Hepatocyte (in vitro differentiated cells): ENCODE results near the gene TBC1D26. TPM values are rescaled to one million over a fixed set of nuclear protein-coding genes. Genes with fewer than 3 reads are reported as not detected.
"Not testable (repeated sequence)": the region's sequence is repeated elsewhere in the genome, so short reads cannot be mapped to it uniquely, and the experiment has no call there.

Experiments
- DNase-seq: peaks from one replicate; pipeline ENCODE4 v3.0.0-alpha.2; 2016; ENCODE audit warnings: low spot score
- H2AFZ ChIP-seq: fragments of 200-600 bp; sonication (generic); 2 replicates; pipeline ENCODE4 v1.6.0; 2016; ENCODE audit warnings: antibody characterized with exemption, mild to moderate bottlenecking
- H3K27ac ChIP-seq: fragments of 200-600 bp; sonication (generic); 2 replicates; pipeline ENCODE4 v1.5.1; 2016; ENCODE audit warnings: mild to moderate bottlenecking
- H3K27me3 ChIP-seq: fragments of 200-600 bp; sonication (generic); 2 replicates; pipeline ENCODE4 v1.6.1; 2016
- H3K36me3 ChIP-seq: fragments of 200-600 bp; sonication (generic); replicated peaks from 2 replicates; pipeline ENCODE4 v1.5.1; 2016; ENCODE audit warnings: low read depth; ENCODE audit not compliant: insufficient read depth
- H3K4me1 ChIP-seq: fragments of 200-600 bp; sonication (generic); 2 replicates; pipeline ENCODE4 v1.5.1; 2016; ENCODE audit warnings: mild to moderate bottlenecking, moderate library complexity; ENCODE audit not compliant: insufficient read depth
- H3K4me2 ChIP-seq: fragments of 200-600 bp; sonication (generic); 2 replicates; pipeline ENCODE4 v1.6.0; 2016
- H3K4me3 ChIP-seq: fragments of 200-600 bp; sonication (generic); 2 replicates; pipeline ENCODE4 v1.5.1; 2016; ENCODE audit warnings: mild to moderate bottlenecking
- H3K79me2 ChIP-seq: fragments of 200-600 bp; sonication (generic); 2 replicates; pipeline ENCODE4 v1.6.0; 2017; ENCODE audit warnings: mild to moderate bottlenecking
- H3K9me2 ChIP-seq: fragments of 200-600 bp; sonication (generic); replicated peaks from 2 replicates; pipeline ENCODE4 v1.6.0; 2017; ENCODE audit warnings: mild to moderate bottlenecking; ENCODE audit not compliant: insufficient read depth
- H3K9me3 ChIP-seq: fragments of 200-600 bp; sonication (generic); 2 replicates; pipeline ENCODE4 v1.5.1; 2016; ENCODE audit warnings: low read depth, mild to moderate bottlenecking
- H4K20me1 ChIP-seq: fragments of 200-600 bp; sonication (generic); 2 replicates; pipeline ENCODE4 v1.6.0; 2016; ENCODE audit warnings: mild to moderate bottlenecking; ENCODE audit not compliant: insufficient read depth, poor library complexity, severe bottlenecking
- WGBS: methylation state at CpG from one replicate; pipeline ENCODE4 v1.1.6; 2016; ENCODE audit warnings: low lambda C conversion rate; ENCODE audit errors: missing lambda C conversion rate; 5-methylcytosine and 5-hydroxymethylcytosine counted together
- polyA plus RNA-seq: library from polyadenylated mRNA; unstranded; fragments of >200 nt; fragmentation: Nextera tagmentation; extraction: Ambion mirVana; gene quantifications from 2 replicates; pipeline ENCODE4 v1.2.1, GENCODE V29; 2016
- total RNA-seq: library from RNA; depleted of rRNA; stranded (reverse); fragments of >200 nt; gene quantifications from 2 replicates; pipeline ENCODE4 v1.2.3, GENCODE V29; 2014
- TF ChIP-seq, protein P1 (sequence below): fragments of 200-600 bp; sonication (generic); IDR thresholded peaks from 2 replicates; pipeline ENCODE4 v1.5.1; 2016; ENCODE audit warnings: antibody characterized with exemption, mild to moderate bottlenecking; ENCODE audit not compliant: poor library complexity

Gene TBC1D26
- total RNA-seq (0.40 and 1.7 TPM in 2 replicates), polyA plus RNA-seq (0.30 and 0.57 TPM in 2 replicates)

DNA sequence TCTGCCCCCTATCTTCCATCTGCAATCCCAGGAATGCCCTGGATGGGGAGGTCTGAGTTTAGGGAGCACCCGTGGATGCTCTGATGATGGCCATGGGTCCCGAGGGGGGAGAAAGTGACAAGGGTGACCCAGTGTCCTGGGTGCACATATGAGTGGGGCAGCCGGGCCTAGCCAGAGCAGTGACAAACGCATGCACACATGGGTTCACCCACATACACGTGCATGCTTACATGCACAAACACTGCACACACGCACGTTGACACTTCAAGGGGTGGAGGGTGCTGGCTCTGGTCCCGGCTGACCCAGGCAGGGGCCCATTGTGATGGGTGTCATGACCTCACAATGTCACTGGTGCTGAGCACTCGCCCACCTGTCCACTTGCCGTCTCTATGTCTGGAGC, at the start of gene TBC1D26:
Gene TBC1D26 (plus strand): TSS at position 384 of the 400 bp plus-strand sequence. CDS start 3,066 bp downstream, outside the sequence.
- H3K4me3 ChIP-seq, H3K27me3 ChIP-seq, H3K36me3 ChIP-seq, H3K9me2 ChIP-seq, H3K9me3 ChIP-seq, H3K4me2 ChIP-seq, H4K20me1 ChIP-seq, DNase-seq, H2AFZ ChIP-seq, H3K4me1 ChIP-seq, H3K79me2 ChIP-seq, H3K27ac ChIP-seq: not testable (repeated sequence)
- 86% methylated on average over 9 of the region's 10 CpGs for WGBS

DNA sequence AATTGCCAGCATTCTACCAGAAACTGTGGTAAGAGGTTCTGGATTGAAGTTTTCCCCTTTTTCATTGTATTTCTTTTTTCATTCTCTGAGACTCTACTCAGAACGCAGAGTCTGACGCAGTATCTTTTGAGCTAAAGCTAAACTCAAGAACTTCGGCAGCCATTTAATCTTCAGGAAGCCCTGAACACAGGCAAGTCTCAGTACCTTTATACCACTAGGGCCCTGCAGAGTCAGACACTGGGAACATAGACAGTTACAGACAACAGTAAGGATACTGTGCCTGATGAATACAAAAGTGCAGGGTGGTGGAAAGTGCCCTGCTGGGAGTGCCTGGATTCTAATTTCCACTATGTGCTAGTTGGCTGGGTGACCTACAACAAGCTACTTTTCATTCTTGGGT, 48.9 kb upstream of the TBC1D26 start:
- peak overlapping the region; percentile 87 for H3K4me2 ChIP-seq
- H3K9me2 ChIP-seq, H3K79me2 ChIP-seq: not testable (repeated sequence)

DNA sequence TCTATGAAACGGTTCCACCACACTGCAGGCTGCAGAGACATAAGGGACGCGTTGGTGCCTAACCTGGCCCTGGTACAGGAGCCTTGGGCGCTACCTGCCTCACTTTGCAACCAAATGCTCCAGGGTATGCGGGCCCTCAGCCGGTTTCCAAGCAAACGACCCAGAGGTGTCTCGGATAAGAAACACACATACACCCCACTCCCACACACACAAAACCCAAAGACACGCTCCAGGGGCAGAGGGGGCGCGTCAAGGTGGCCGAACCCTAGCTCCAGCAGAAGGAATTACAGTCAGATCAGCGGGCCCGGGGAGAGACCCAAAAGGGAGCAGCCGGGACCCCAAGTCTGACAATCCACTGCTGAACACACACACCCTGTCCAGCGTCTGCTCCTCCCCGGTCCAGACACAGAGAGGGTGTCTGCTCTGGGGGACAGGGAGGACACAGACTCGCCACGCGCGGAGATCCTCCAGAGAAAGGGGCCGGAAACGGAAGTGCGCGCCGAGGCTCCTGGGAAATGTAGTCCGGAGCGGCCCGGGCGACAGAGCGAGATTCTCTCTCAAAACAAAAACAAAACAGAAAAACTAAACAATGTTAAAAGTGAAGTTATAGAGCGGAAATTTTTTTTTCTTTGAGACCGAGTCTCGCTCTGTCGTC, 48.1 kb upstream of the TBC1D26 start, which contains the start of gene TRIM16:
Gene TRIM16 (minus strand): TSS at position 488 of the 655 bp plus-strand sequence. CDS start 32,702 bp downstream, outside the sequence.
- H4K20me1 ChIP-seq, H3K36me3 ChIP-seq, H3K27me3 ChIP-seq, H3K9me2 ChIP-seq, H3K79me2 ChIP-seq, H3K9me3 ChIP-seq, H3K4me1 ChIP-seq: not testable (repeated sequence)
- peak within 1 kb of the TSS; percentile 87 for H3K4me2 ChIP-seq
- peak within 1 kb of the TSS; percentile 38 for H3K27ac ChIP-seq
- H3K4me3 ChIP-seq: peak within 1 kb of the TSS; percentile 74
- 3% methylated on average over 27 of the region's 35 CpGs for WGBS
- peak within 1 kb of the TSS; percentile 98 for H2AFZ ChIP-seq
- TF ChIP-seq, protein P1, sequence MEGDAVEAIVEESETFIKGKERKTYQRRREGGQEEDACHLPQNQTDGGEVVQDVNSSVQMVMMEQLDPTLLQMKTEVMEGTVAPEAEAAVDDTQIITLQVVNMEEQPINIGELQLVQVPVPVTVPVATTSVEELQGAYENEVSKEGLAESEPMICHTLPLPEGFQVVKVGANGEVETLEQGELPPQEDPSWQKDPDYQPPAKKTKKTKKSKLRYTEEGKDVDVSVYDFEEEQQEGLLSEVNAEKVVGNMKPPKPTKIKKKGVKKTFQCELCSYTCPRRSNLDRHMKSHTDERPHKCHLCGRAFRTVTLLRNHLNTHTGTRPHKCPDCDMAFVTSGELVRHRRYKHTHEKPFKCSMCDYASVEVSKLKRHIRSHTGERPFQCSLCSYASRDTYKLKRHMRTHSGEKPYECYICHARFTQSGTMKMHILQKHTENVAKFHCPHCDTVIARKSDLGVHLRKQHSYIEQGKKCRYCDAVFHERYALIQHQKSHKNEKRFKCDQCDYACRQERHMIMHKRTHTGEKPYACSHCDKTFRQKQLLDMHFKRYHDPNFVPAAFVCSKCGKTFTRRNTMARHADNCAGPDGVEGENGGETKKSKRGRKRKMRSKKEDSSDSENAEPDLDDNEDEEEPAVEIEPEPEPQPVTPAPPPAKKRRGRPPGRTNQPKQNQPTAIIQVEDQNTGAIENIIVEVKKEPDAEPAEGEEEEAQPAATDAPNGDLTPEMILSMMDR: peak; percentile 38
- peak; percentile 75 for DNase-seq

More for the DNA sequence above, 48.9 kb upstream of the TBC1D26 start:
- H3K36me3 ChIP-seq, H3K9me3 ChIP-seq, DNase-seq, H3K27ac ChIP-seq, H2AFZ ChIP-seq, H3K4me3 ChIP-seq, H4K20me1 ChIP-seq, H3K4me1 ChIP-seq, H3K27me3 ChIP-seq: not testable (repeated sequence)
- WGBS: 98% methylated on average over 3 of the region's 3 CpGs

DNA sequence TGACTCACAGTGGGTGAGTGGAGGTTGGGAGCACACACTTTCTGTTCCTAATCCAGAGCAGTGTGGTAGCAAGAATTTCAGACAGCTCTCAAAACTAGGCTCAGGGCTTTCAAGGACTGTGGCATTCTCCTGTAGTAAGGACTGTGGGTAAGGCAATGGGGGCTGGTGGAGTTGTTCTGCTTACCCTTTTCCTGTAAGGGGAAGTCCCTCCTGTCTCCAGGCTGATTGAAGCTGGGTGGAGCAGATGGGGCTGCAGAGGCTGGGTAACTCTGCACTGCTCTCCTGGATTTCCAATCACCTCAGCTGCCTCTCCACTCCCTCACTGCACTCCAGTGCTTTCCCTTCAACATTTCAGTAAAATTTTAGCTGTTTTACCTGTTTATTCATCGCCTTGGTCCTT, 44.6 kb upstream of the TBC1D26 start:
- H3K4me2 ChIP-seq, H3K27me3 ChIP-seq: not testable (repeated sequence)
- WGBS: 100% methylated on average over 1 of the region's 1 CpG

DNA sequence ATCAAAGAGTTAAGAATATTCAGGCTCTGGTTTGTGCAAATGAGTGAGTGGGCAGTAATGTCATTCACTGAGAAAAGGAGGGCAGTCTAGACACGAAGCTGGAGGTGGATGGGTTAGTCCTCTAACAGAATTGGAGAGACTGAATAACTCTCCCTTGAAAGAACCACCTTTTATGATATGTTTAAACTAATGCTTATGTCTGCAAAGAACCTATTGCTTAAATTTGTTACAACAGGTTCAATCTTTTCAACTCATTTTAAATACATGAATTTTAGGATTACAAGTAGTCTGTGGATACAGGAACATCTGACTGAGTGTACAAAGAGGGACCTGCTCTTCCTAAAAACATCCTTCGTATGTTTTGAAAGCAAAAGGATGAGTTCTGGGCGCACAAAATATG, 33.1 kb upstream of the TBC1D26 start:
- H3K4me3 ChIP-seq, H3K9me3 ChIP-seq, H3K4me1 ChIP-seq, H3K36me3 ChIP-seq, H3K9me2 ChIP-seq, H3K27me3 ChIP-seq, H3K79me2 ChIP-seq, DNase-seq, H4K20me1 ChIP-seq: not testable (repeated sequence)
- Histone ChIP-seq H3K4me2 (peak overlapping the region; percentile 68), H2AFZ (peak overlapping the region; percentile 49), H3K27ac (peak overlapping the region; percentile 39)
- 5% methylated on average over 3 of the region's 3 CpGs for WGBS

More for the DNA sequence above, 44.6 kb upstream of the TBC1D26 start:
- not testable (repeated sequence) for H3K27ac ChIP-seq, H3K4me3 ChIP-seq, H4K20me1 ChIP-seq, H3K4me1 ChIP-seq, H3K36me3 ChIP-seq, H3K9me3 ChIP-seq, H2AFZ ChIP-seq, H3K79me2 ChIP-seq, DNase-seq, H3K9me2 ChIP-seq

DNA sequence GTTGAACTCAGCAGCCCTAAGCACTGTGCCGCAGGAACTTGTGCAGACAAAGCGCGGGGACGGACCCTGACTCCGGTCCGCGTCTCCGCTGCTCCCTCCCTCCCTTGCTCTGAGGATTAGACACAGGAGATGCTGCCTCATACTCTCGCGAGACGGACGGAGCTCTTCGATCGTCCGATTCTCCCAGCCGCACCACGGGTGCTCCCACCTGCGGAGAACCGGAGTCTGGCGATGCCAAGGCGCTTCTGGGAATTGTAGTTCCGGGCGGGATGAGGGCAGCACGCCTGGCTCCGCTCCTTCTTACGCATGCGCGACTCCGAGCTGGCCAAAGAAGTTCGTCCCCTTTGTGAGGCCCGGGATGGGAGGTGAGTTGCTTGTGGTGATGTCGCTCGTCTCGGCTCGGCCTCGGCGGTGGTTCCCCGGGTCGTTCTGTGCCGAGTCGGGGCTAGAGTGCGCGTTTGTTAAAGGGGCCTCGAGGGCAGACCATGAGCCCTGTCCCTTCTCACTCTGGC, 32.6 kb upstream of the TBC1D26 start, which contains the start of gene ZNF286A:
Gene ZNF286A (plus strand): TSS at position 340 of the 512 bp plus-strand sequence. CDS start 578 bp downstream, outside the sequence.
- H3K36me3 ChIP-seq, H4K20me1 ChIP-seq, H3K4me1 ChIP-seq, H3K27me3 ChIP-seq, H3K79me2 ChIP-seq, H3K9me3 ChIP-seq, H3K9me2 ChIP-seq: not testable (repeated sequence)
- Histone ChIP-seq H3K27ac (peak within 1 kb of the TSS; percentile 59), H3K4me2 (peak within 1 kb of the TSS; percentile 74), H3K4me3 (peak within 1 kb of the TSS; percentile 24), H2AFZ (peak within 1 kb of the TSS; percentile 49)
- peak; percentile 100 for DNase-seq
- WGBS: 1% methylated on average over 42 of the region's 44 CpGs

DNA sequence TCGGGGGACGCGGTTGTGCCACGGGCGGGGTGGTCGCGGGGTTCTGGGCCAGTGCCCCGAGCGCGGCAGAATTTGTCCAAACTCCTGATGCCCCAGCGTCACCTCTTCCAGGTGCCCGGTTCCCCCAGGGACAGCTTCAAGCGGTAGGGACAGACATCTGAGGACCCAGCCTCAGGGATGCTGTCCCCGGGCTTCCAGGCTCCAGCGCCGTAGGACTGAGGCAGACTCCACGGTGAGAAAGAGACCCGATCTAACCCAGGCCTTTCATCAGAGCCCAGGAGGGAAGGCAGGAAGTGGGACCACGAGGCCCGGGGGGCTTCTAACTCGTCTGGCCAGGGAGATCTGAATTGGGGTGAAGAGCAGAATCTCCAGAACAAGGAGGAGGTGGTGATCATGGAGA, 32.1 kb upstream of the TBC1D26 start:
- not testable (repeated sequence) for H3K9me3 ChIP-seq, H3K36me3 ChIP-seq, DNase-seq, H3K79me2 ChIP-seq, H3K27me3 ChIP-seq, H3K9me2 ChIP-seq, H3K4me1 ChIP-seq, H4K20me1 ChIP-seq
- Histone ChIP-seq H3K4me2 (peak overlapping the region; percentile 65), H3K4me3 (peak overlapping the region; percentile 24), H2AFZ (peak overlapping the region; percentile 8), H3K27ac (peak overlapping the region; percentile 59)
- 1% methylated on average over 12 of the region's 21 CpGs for WGBS

DNA sequence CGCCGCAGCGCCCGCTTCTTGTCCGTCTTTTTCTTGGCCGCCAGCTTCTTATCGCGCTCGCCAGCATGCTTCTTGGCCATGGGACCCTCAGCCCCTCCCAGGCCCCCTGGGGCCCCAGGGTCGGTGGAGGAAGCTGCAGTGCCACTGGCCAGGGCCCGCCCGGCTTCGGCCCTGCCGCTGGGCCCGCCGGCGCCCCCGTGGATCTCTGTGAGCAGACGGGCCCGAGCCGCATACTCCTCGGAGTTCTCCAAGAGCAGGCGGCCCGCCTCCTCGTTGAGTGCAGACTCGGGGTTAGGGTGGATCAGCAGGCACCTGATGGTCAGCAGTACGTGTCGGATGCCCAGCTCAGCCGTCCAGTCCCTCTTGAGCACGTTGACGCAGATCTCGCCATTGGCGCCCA, 27.8 kb upstream of the TBC1D26 start:
- 99% methylated on average over 25 of the region's 33 CpGs for WGBS
- H3K9me2 ChIP-seq, H4K20me1 ChIP-seq, H2AFZ ChIP-seq, H3K4me3 ChIP-seq, H3K27ac ChIP-seq, H3K4me1 ChIP-seq, H3K4me2 ChIP-seq, DNase-seq, H3K27me3 ChIP-seq, H3K79me2 ChIP-seq: not testable (repeated sequence)
- peaks cover 22% of the 10 kb centered on the region for H3K36me3 ChIP-seq
- H3K9me3 ChIP-seq: peaks cover 39% of the 10 kb centered on the region
